ENCODE data around the gene SEMA6D. TPM values are rescaled to one million over a fixed set of nuclear protein-coding genes. Genes with fewer than 3 reads are reported as not detected.

SEMA6D gene
- total and polyA plus RNA-seq, 2 donors (not counting 1 experiment from before 2014, with no cell fraction given): 2.4 to 13.4 TPM

GRCh38 chr15:47741907-47742306, 24.6 kb downstream of the SEMA6D start:
- no peaks in the 10 kb centered on the region for H3K4me1 ChIP-seq (ENCODE audit: control insufficient read depth, extremely low read depth, insufficient read depth, low read length)
- no peak overlapping the region for H3K27ac ChIP-seq (ENCODE audit: insufficient read depth, low read length)
- H2AFZ ChIP-seq (ENCODE audit: low read length): no peak overlapping the region
- no peak overlapping the region for H3K4me3 ChIP-seq (replicated peaks in 1 of 4; ENCODE audit: control extremely low read depth in 1 of 4, insufficient read depth in 1 of 4, low read depth in 3 of 4, low read length in 4 of 4)
- no peak for DNase-seq (ENCODE audit: low read depth in 2 of 2)
- no peaks in the 10 kb centered on the region for H3K9me3 ChIP-seq (ENCODE audit: control insufficient read depth, insufficient read depth, low read depth, low read length)
- H3K9ac ChIP-seq (ENCODE audit: insufficient read depth, low read length): no peak overlapping the region
- no peaks in the 10 kb centered on the region for H4K20me1 ChIP-seq (ENCODE audit: control insufficient read depth, extremely low read depth, insufficient read depth, low read length)
- no peaks in the 10 kb centered on the region for H3K36me3 ChIP-seq (ENCODE audit: control insufficient read depth, insufficient read depth, low read length)
- H3K27me3 ChIP-seq (ENCODE audit: control insufficient read depth, insufficient read depth, low read length): no peaks in the 10 kb centered on the region
- no peak overlapping the region for H3K4me2 ChIP-seq (ENCODE audit: extremely low read depth, insufficient read depth, low read length)
- H3K79me2 ChIP-seq (ENCODE audit: control insufficient read depth, insufficient read depth, low read length): no peaks in the 10 kb centered on the region
- TF ChIP-seq EZH2 (IDR thresholded peaks at IDR 0.05; ENCODE audit: low read length, missing control alignments) (no peak), CTCF (conservative IDR thresholded peaks at IDR 0.05 in 1 of 2, IDR thresholded peaks at IDR 0.05 in 1 of 2; ENCODE audit: low read depth in 1 of 2, low read length in 2 of 2) (no peak)

GRCh38 chr15:47742334-47742733, 25.0 kb downstream of the SEMA6D start:
- Histone ChIP-seq H3K27ac (ENCODE audit: insufficient read depth, low read length) (no peak overlapping the region), H3K27me3 (ENCODE audit: control insufficient read depth, insufficient read depth, low read length) (no peaks in the 10 kb centered on the region), H3K4me1 (ENCODE audit: control insufficient read depth, extremely low read depth, insufficient read depth, low read length) (no peaks in the 10 kb centered on the region), H3K9ac (ENCODE audit: insufficient read depth, low read length) (no peak overlapping the region), H3K4me2 (ENCODE audit: extremely low read depth, insufficient read depth, low read length) (no peak overlapping the region), H3K4me3 (replicated peaks in 1 of 4; ENCODE audit: control extremely low read depth in 1 of 4, insufficient read depth in 1 of 4, low read depth in 3 of 4, low read length in 4 of 4) (no peak overlapping the region), H3K36me3 (ENCODE audit: control insufficient read depth, insufficient read depth, low read length) (no peaks in the 10 kb centered on the region), H2AFZ (ENCODE audit: low read length) (no peak overlapping the region), H4K20me1 (ENCODE audit: control insufficient read depth, extremely low read depth, insufficient read depth, low read length) (no peaks in the 10 kb centered on the region), H3K9me3 (ENCODE audit: control insufficient read depth, insufficient read depth, low read depth, low read length) (no peaks in the 10 kb centered on the region), H3K79me2 (ENCODE audit: control insufficient read depth, insufficient read depth, low read length) (no peaks in the 10 kb centered on the region)
- TF ChIP-seq CTCF (conservative IDR thresholded peaks at IDR 0.05 in 1 of 2, IDR thresholded peaks at IDR 0.05 in 1 of 2; ENCODE audit: low read depth in 1 of 2, low read length in 2 of 2) (no peak), EZH2 (IDR thresholded peaks at IDR 0.05; ENCODE audit: low read length, missing control alignments) (no peak)
- DNase-seq (ENCODE audit: low read depth in 2 of 2): no peak

GRCh38 chr15:47742742-47743141, 25.4 kb downstream of the SEMA6D start:
- H3K4me2 ChIP-seq (ENCODE audit: extremely low read depth, insufficient read depth, low read length): no peak overlapping the region

More at GRCh38 chr15:47742742-47743141, 25.4 kb downstream of the SEMA6D start:
- no peak overlapping the region for H3K4me3 ChIP-seq (replicated peaks in 1 of 4; ENCODE audit: control extremely low read depth in 1 of 4, insufficient read depth in 1 of 4, low read depth in 3 of 4, low read length in 4 of 4)
- H4K20me1 ChIP-seq (ENCODE audit: control insufficient read depth, extremely low read depth, insufficient read depth, low read length): no peaks in the 10 kb centered on the region
- DNase-seq (ENCODE audit: low read depth in 2 of 2): no peak
- H3K9ac ChIP-seq (ENCODE audit: insufficient read depth, low read length): no peak overlapping the region
- H3K79me2 ChIP-seq (ENCODE audit: control insufficient read depth, insufficient read depth, low read length): no peaks in the 10 kb centered on the region
- no peak overlapping the region for H2AFZ ChIP-seq (ENCODE audit: low read length)
- no peaks in the 10 kb centered on the region for H3K9me3 ChIP-seq (ENCODE audit: control insufficient read depth, insufficient read depth, low read depth, low read length)
- no peaks in the 10 kb centered on the region for H3K27me3 ChIP-seq (ENCODE audit: control insufficient read depth, insufficient read depth, low read length)
- H3K36me3 ChIP-seq (ENCODE audit: control insufficient read depth, insufficient read depth, low read length): no peaks in the 10 kb centered on the region
- no peak for TF ChIP-seq CTCF (conservative IDR thresholded peaks at IDR 0.05 in 1 of 2, IDR thresholded peaks at IDR 0.05 in 1 of 2; ENCODE audit: low read depth in 1 of 2, low read length in 2 of 2)
- TF ChIP-seq EZH2 (IDR thresholded peaks at IDR 0.05; ENCODE audit: low read length, missing control alignments): no peak
- no peaks in the 10 kb centered on the region for H3K4me1 ChIP-seq (ENCODE audit: control insufficient read depth, extremely low read depth, insufficient read depth, low read length)
- H3K27ac ChIP-seq (ENCODE audit: insufficient read depth, low read length): no peak overlapping the region
